ENCODE data around the gene VPS8.
A peak's percentile ranks its signal among the peaks of the same experiment; 100 is the strongest.

VPS8 gene

GRCh38 chr3:184784731-184785500, 27.1 kb upstream of the VPS8 start:
- H3K4me3 ChIP-seq (replicated peaks; ENCODE audit: low read depth, low read length): no peak overlapping the region
- no peak for DNase-seq (ENCODE audit: extremely low read depth, low read depth)
- TF ChIP-seq, protein P1, sequence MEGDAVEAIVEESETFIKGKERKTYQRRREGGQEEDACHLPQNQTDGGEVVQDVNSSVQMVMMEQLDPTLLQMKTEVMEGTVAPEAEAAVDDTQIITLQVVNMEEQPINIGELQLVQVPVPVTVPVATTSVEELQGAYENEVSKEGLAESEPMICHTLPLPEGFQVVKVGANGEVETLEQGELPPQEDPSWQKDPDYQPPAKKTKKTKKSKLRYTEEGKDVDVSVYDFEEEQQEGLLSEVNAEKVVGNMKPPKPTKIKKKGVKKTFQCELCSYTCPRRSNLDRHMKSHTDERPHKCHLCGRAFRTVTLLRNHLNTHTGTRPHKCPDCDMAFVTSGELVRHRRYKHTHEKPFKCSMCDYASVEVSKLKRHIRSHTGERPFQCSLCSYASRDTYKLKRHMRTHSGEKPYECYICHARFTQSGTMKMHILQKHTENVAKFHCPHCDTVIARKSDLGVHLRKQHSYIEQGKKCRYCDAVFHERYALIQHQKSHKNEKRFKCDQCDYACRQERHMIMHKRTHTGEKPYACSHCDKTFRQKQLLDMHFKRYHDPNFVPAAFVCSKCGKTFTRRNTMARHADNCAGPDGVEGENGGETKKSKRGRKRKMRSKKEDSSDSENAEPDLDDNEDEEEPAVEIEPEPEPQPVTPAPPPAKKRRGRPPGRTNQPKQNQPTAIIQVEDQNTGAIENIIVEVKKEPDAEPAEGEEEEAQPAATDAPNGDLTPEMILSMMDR (IDR thresholded peaks at IDR 0.05; ENCODE audit: low read depth, low read length, missing control alignments): no peak

GRCh38 chr3:184785890-184786279, 26.1 kb upstream of the VPS8 start:
- DNase-seq (ENCODE audit: extremely low read depth, low read depth): no peak

DNA sequence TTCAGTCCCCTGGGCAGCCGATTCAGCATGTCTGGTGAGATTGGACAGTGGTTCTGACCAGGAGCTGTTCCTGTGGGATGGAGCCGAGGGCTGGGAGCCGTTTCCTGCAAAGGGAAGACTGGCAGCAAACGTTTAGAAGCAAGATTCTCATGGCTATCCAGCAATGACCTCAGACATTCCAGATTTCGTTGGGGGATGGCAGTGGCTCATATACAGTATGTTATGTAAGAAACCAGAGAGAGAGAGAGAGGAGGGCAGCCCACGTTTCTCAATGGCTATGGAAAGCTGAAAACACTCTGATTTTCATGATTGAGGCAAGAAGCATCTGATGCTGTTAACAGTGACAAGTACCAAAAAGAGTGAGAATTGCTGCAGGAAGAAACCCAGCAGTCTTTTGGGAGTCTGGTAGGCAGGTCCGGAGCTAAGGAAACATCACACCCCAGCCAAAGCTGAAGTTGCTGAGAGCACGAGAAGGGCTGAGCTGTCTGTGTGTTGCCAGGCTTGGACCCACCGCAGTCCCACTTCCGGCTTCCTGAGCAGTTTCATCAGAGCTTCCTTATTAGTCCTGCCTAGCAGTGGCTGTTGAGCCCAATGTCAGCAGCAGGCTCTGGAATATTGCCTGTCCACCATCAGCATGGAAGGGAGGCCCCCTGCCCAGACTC, 25.6 kb upstream of the VPS8 start:
- TF ChIP-seq, protein P1 (IDR thresholded peaks at IDR 0.05; ENCODE audit: low read depth, low read length, missing control alignments): no peak
- no peak overlapping the region for H3K4me3 ChIP-seq (replicated peaks; ENCODE audit: low read depth, low read length)
- peak; percentile 54 for DNase-seq (ENCODE audit: extremely low read depth, low read depth)

More at GRCh38 chr3:184785890-184786279, 26.1 kb upstream of the VPS8 start:
- H3K4me3 ChIP-seq (replicated peaks; ENCODE audit: low read depth, low read length): no peak overlapping the region
- TF ChIP-seq, protein P1 (IDR thresholded peaks at IDR 0.05; ENCODE audit: low read depth, low read length, missing control alignments): no peak

- DNase-seq (ENCODE audit: extremely low read depth, low read depth): no peak
- H3K4me3 ChIP-seq (replicated peaks; ENCODE audit: low read depth, low read length): no peak overlapping the region
Measured at GRCh38 chr3:184788751-184789150, 23.2 kb upstream of the VPS8 start.

GRCh38 chr3:184789314-184789998, 22.5 kb upstream of the VPS8 start:
- TF ChIP-seq, protein P1 (IDR thresholded peaks at IDR 0.05; ENCODE audit: low read depth, low read length, missing control alignments): no peak
- H3K4me3 ChIP-seq (replicated peaks; ENCODE audit: low read depth, low read length): no peak overlapping the region
- DNase-seq (ENCODE audit: extremely low read depth, low read depth): no peak

More at GRCh38 chr3:184788751-184789150, 23.2 kb upstream of the VPS8 start:
- TF ChIP-seq, protein P1 (IDR thresholded peaks at IDR 0.05; ENCODE audit: low read depth, low read length, missing control alignments): no peak

- TF ChIP-seq, protein P1 (IDR thresholded peaks at IDR 0.05; ENCODE audit: low read depth, low read length, missing control alignments): no peak
- DNase-seq (ENCODE audit: extremely low read depth, low read depth): no peak
- no peak overlapping the region for H3K4me3 ChIP-seq (replicated peaks; ENCODE audit: low read depth, low read length)
Measured at GRCh38 chr3:184791171-184791570, 20.8 kb upstream of the VPS8 start.
